ENCODE results near the gene SLIT3.
A peak's percentile ranks its signal among the peaks of the same experiment; 100 is the strongest.

The SLIT3 gene

GRCh38 chr5:168903061-168903460 lies 397.9 kb downstream of the SLIT3 start:
- no peak for DNase-seq

GRCh38 chr5:168899673-168900072 lies 401.3 kb downstream of the SLIT3 start:
- DNase-seq: no peak

- DNase-seq: no peak
Measured at GRCh38 chr5:168899264-168899663, 401.7 kb downstream of the SLIT3 start.

GRCh38 chr5:168898247-168898911 lies 402.6 kb downstream of the SLIT3 start:
- DNase-seq: peak; percentile 72

GRCh38 chr5:168897387-168898122 lies 403.4 kb downstream of the SLIT3 start:
- no peak for DNase-seq

- no peak for DNase-seq
Measured at GRCh38 chr5:168895295-168896071, 405.5 kb downstream of the SLIT3 start.

- DNase-seq: peak; percentile 82
Measured at GRCh38 chr5:168893283-168893682, 407.7 kb downstream of the SLIT3 start.

- DNase-seq: peak; percentile 61
Measured at GRCh38 chr5:168892618-168893186, 408.2 kb downstream of the SLIT3 start.

GRCh38 chr5:168890816-168891812 lies 409.8 kb downstream of the SLIT3 start:
- no peak for DNase-seq

- no peak for DNase-seq
Measured at GRCh38 chr5:168889039-168889438, 411.9 kb downstream of the SLIT3 start.

GRCh38 chr5:168887931-168888330 lies 413.0 kb downstream of the SLIT3 start:
- DNase-seq: no peak

GRCh38 chr5:168886157-168886556 lies 414.8 kb downstream of the SLIT3 start:
- no peak for DNase-seq

GRCh38 chr5:168885324-168886120 lies 415.4 kb downstream of the SLIT3 start:
- peak; percentile 84 for DNase-seq

- peak; percentile 54 for DNase-seq
Measured at GRCh38 chr5:168883991-168884390, 416.9 kb downstream of the SLIT3 start.

- peak; percentile 76 for DNase-seq
Measured at GRCh38 chr5:168883281-168883741, 417.6 kb downstream of the SLIT3 start.

GRCh38 chr5:168882283-168882682 lies 418.7 kb downstream of the SLIT3 start:
- DNase-seq: no peak

- peak; percentile 53 for DNase-seq
Measured at GRCh38 chr5:168881427-168882149, 419.4 kb downstream of the SLIT3 start.

GRCh38 chr5:168879929-168880328 lies 421.0 kb downstream of the SLIT3 start:
- DNase-seq: peak; percentile 26

- no peak for DNase-seq
Measured at GRCh38 chr5:168879331-168879730, 421.6 kb downstream of the SLIT3 start.

- DNase-seq: peak; percentile 86
Measured at GRCh38 chr5:168878135-168878745, 422.7 kb downstream of the SLIT3 start.
